Endometrial microvascular endothelial cells (primary cell): ENCODE results near the gene WNT9B. TPM values are rescaled to one million over a fixed set of nuclear protein-coding genes. Genes with fewer than 3 reads are reported as not detected.
"Not testable (repeated sequence)": the region's sequence is repeated elsewhere in the genome, so short reads cannot be mapped to it uniquely, and the experiment has no call there.

Experiments
- in situ Hi-C: cut with HindIII; loops from 2 replicates; pipeline ENCODE4 v1.10.0; 2017; ENCODE audit warnings: low sequenced_read_pairs, low pct_unique_long_range_greater_than_20kb; ENCODE audit errors: inconsistent ontology term
- total RNA-seq: library from RNA; depleted of rRNA; stranded (reverse); fragments of >200 nt; gene quantifications from one replicate; pipeline ENCODE4 v1.2.3, GENCODE V29; 2015; ENCODE audit errors: inconsistent ontology term

Gene WNT9B
- total RNA-seq, 1 donor from 2014 or later, result not detected

GRCh38 chr17:46894476-46895151 is 43.2 kb downstream of the WNT9B start:
- in situ Hi-C loops, result no loop called here

GRCh38 chr17:46895171-46895570 is 43.8 kb downstream of the WNT9B start:
- in situ Hi-C loops, result no loop called here

GRCh38 chr17:46896991-46897390 is 45.6 kb downstream of the WNT9B start:
- in situ Hi-C loops, result no loop called here

GRCh38 chr17:46898364-46898763 is 47.0 kb downstream of the WNT9B start:
- in situ Hi-C loops, result no loop called here

- in situ Hi-C loops, result no loop called here
Measured at GRCh38 chr17:46898860-46899259, 47.5 kb downstream of the WNT9B start.

GRCh38 chr17:46901291-46901690 is 49.9 kb downstream of the WNT9B start:
- in situ Hi-C loops, result no loop called here

GRCh38 chr17:46903762-46904672 is 52.6 kb downstream of the WNT9B start:
- in situ Hi-C loops, result no loop called here

GRCh38 chr17:46908068-46908737 is 56.8 kb downstream of the WNT9B start:
- in situ Hi-C loops, result no loop called here

- in situ Hi-C loops, result no loop called here
Measured at GRCh38 chr17:46910179-46910927, 59.0 kb downstream of the WNT9B start.

- in situ Hi-C loops, result no loop called here
Measured at GRCh38 chr17:46911311-46911710, 59.9 kb downstream of the WNT9B start.

GRCh38 chr17:46915596-46915995 is 64.2 kb downstream of the WNT9B start:
- in situ Hi-C loops, result no loop called here

GRCh38 chr17:46916211-46916610 is 64.8 kb downstream of the WNT9B start:
- in situ Hi-C loops, result no loop called here

GRCh38 chr17:46916623-46917022 is 65.2 kb downstream of the WNT9B start:
- in situ Hi-C loops, result no loop called here

GRCh38 chr17:46917041-46917440 is 65.7 kb downstream of the WNT9B start:
- in situ Hi-C loops, result no loop called here

GRCh38 chr17:46917516-46917915 is 66.1 kb downstream of the WNT9B start:
- in situ Hi-C loops, result no loop called here

GRCh38 chr17:46921962-46922361 is 70.6 kb downstream of the WNT9B start:
- in situ Hi-C loops, result not testable (repeated sequence)

- in situ Hi-C loops, result no loop called here
Measured at GRCh38 chr17:46922487-46922803, 71.1 kb downstream of the WNT9B start.

GRCh38 chr17:46922804-46923635 is 71.6 kb downstream of the WNT9B start, which contains the start of gene GOSR2:
Gene GOSR2, plus strand, starts transcription at chr17:46923160. Its CDS starts 33 bp downstream, at chr17:46923193.
- in situ Hi-C loops, result no loop called here
